SU-DHL-6 (cell line): ENCODE measurements around the gene EYA3.
A peak's percentile ranks its signal among the peaks of the same experiment; 100 is the strongest.

Experiments
- H2AFZ ChIP-seq: fragments of 200-600 bp; sonication (generic); 2 replicates; pipeline ENCODE4 v1.6.1; 2014; ENCODE audit warnings: low read depth, mild to moderate bottlenecking, moderate library complexity, mixed read lengths, antibody characterized with exemption, low read length; ENCODE audit not compliant: severe bottlenecking
- H3F3A ChIP-seq: fragments of 200-600 bp; shearing (Covaris generic); 2 replicates; pipeline ENCODE4 v1.6.0; 2016; ENCODE audit warnings: antibody characterized with exemption, mild to moderate bottlenecking; ENCODE audit not compliant: insufficient read depth
- H3K27ac ChIP-seq: fragments of 200-600 bp; sonication (generic); 2 replicates; pipeline ENCODE4 v1.5.1; 2016; ENCODE audit warnings: low read depth, mild to moderate bottlenecking, low read length, moderate library complexity, mixed read lengths
- H3K27me3 ChIP-seq: fragments of 200-600 bp; sonication (generic), shearing (Covaris generic); 2 replicates; pipeline ENCODE4 v1.6.0; 2014; ENCODE audit warnings: mild to moderate bottlenecking, low read length
- H3K36me3 ChIP-seq: fragments of 200-600 bp; sonication (generic); 2 replicates; pipeline ENCODE4 v1.6.1; 2014; ENCODE audit warnings: mild to moderate bottlenecking, low read length, mixed read lengths
- H3K4me2 ChIP-seq: fragments of 300-600, 200-600 bp; shearing (Covaris generic), sonication (generic); 2 replicates; pipeline ENCODE4 v1.6.0; 2014; ENCODE audit warnings: low read length, low read depth, mild to moderate bottlenecking; ENCODE audit not compliant: poor library complexity, severe bottlenecking
- H3K4me3 ChIP-seq: fragments of 200-600 bp; sonication (generic); 2 replicates; pipeline ENCODE4 v1.5.1; 2014; ENCODE audit warnings: antibody characterized with exemption, low read length, mild to moderate bottlenecking, mixed read lengths; ENCODE audit not compliant: insufficient read depth, poor library complexity, severe bottlenecking
- H3K79me2 ChIP-seq: fragments of 200-600 bp; sonication (generic); 2 replicates; pipeline ENCODE4 v1.6.1; 2014; ENCODE audit warnings: mild to moderate bottlenecking, low read length, moderate library complexity; ENCODE audit not compliant: insufficient read depth
- H3K9ac ChIP-seq: fragments of 200-600 bp; sonication (generic); 2 replicates; pipeline ENCODE4 v1.7.0; 2014; ENCODE audit warnings: mild to moderate bottlenecking, low read length
- H3K9me2 ChIP-seq: fragments of 200-600 bp; sonication (generic); replicated peaks from 2 replicates; pipeline ENCODE4 v1.6.1; 2014; ENCODE audit warnings: low read length; ENCODE audit not compliant: insufficient read depth
- H3K9me3 ChIP-seq: fragments of 200-600 bp; sonication (generic); 2 replicates; pipeline ENCODE4 v1.6.1; 2014; ENCODE audit warnings: low read length, mixed read lengths; ENCODE audit not compliant: insufficient read depth
- H4K20me1 ChIP-seq: fragments of 200-600 bp; sonication (generic); 2 replicates; pipeline ENCODE4 v1.6.1; 2014; ENCODE audit warnings: low read depth, mild to moderate bottlenecking, antibody characterized with exemption, low read length, moderate library complexity, mixed read lengths
- CTCF ChIP-seq: fragments of 200-600 bp; sonication (generic); IDR thresholded peaks from one replicate; pipeline ENCODE4 v1.5.1; 2017; ENCODE audit warnings: antibody characterized with exemption, mild to moderate bottlenecking, low read length, moderate library complexity; ENCODE audit not compliant: insufficient read depth, poor library complexity, severe bottlenecking
- EZH2phosphoT487 ChIP-seq: fragments of 200-600 bp; sonication (generic), shearing (Covaris generic); conservative IDR thresholded peaks from 2 replicates; pipeline ENCODE4 v1.6.1; 2018; ENCODE audit warnings: mild to moderate bottlenecking, antibody characterized with exemption, low read length, moderate library complexity, mixed read lengths

The EYA3 gene

GRCh38 chr1:28130901-28131300 is 42.5 kb upstream of the EYA3 start:
- no peaks in the 10 kb centered on the region for H4K20me1 ChIP-seq
- H2AFZ ChIP-seq, result no peak overlapping the region
- no peak overlapping the region for H3K4me3 ChIP-seq
- H3K9ac ChIP-seq, result no peak overlapping the region
- no peaks in the 10 kb centered on the region for H3K79me2 ChIP-seq
- no peak overlapping the region for H3K4me2 ChIP-seq
- H3F3A ChIP-seq, result peaks cover 8% of the 10 kb centered on the region
- no peaks in the 10 kb centered on the region for H3K9me3 ChIP-seq
- no peak overlapping the region for H3K27ac ChIP-seq
- no peaks in the 10 kb centered on the region for H3K36me3 ChIP-seq
- H3K9me2 ChIP-seq, result no peaks in the 10 kb centered on the region
- no peaks in the 10 kb centered on the region for H3K27me3 ChIP-seq
- no peak for TF ChIP-seq CTCF
- no peak for TF ChIP-seq EZH2phosphoT487

- H3K9me2 ChIP-seq, result no peaks in the 10 kb centered on the region
- no peaks in the 10 kb centered on the region for H4K20me1 ChIP-seq
- peaks cover 8% of the 10 kb centered on the region for H3F3A ChIP-seq
- TF ChIP-seq CTCF (no peak), EZH2phosphoT487 (no peak)
- H3K27ac ChIP-seq, result no peak overlapping the region
- no peak overlapping the region for H3K4me2 ChIP-seq
- H3K27me3 ChIP-seq, result no peaks in the 10 kb centered on the region
- no peaks in the 10 kb centered on the region for H3K79me2 ChIP-seq
- H3K36me3 ChIP-seq, result no peaks in the 10 kb centered on the region
- no peak overlapping the region for H3K4me3 ChIP-seq
- H3K9me3 ChIP-seq, result no peaks in the 10 kb centered on the region
- H3K9ac ChIP-seq, result no peak overlapping the region
- no peak overlapping the region for H2AFZ ChIP-seq
These were observed 40.7 kb upstream of the EYA3 start for GRCh38 chr1:28129150-28129549.

GRCh38 chr1:28127617-28128257 is 39.3 kb upstream of the EYA3 start:
- Histone ChIP-seq H2AFZ (no peak overlapping the region), H4K20me1 (no peaks in the 10 kb centered on the region), H3K79me2 (no peaks in the 10 kb centered on the region), H3K9me3 (no peaks in the 10 kb centered on the region), H3K27ac (peak overlapping the region; percentile 58), H3K4me2 (peak overlapping the region; percentile 40), H3F3A (peaks cover 8% of the 10 kb centered on the region), H3K4me3 (no peak overlapping the region), H3K27me3 (no peaks in the 10 kb centered on the region), H3K36me3 (no peaks in the 10 kb centered on the region), H3K9ac (peak overlapping the region; percentile 5; the same call in 1 of the 2 replicates), H3K9me2 (no peaks in the 10 kb centered on the region)
- TF ChIP-seq EZH2phosphoT487 (no peak), CTCF (no peak)
